Progenitor cell of endocrine pancreas (in vitro differentiated cells): ENCODE measurements around the gene LEAP2. TPM values are rescaled to one million over a fixed set of nuclear protein-coding genes. Genes with fewer than 3 reads are reported as not detected.

ENCODE experiments used
- DNase-seq: peaks from one replicate; pipeline ENCODE4 v3.0.0; 2021; ENCODE audit warnings: low spot score; ENCODE audit not compliant: unreplicated experiment
- H3K27ac Mint-ChIP-seq: 2 replicates; pipeline ENCODE4 v1.8.0; 2021; ENCODE audit warnings: mild to moderate bottlenecking, moderate library complexity, mixed read lengths
- H3K27me3 Mint-ChIP-seq: 2 replicates; pipeline ENCODE4 v1.8.0; 2021; ENCODE audit warnings: mixed read lengths
- H3K36me3 Mint-ChIP-seq: 2 replicates; pipeline ENCODE4 v1.8.0; 2022; ENCODE audit warnings: mixed read lengths; ENCODE audit not compliant: insufficient read depth
- H3K4me1 Mint-ChIP-seq: 2 replicates; pipeline ENCODE4 v1.8.0; 2021; ENCODE audit warnings: low read depth, mixed read lengths
- H3K4me3 Mint-ChIP-seq: 2 replicates; pipeline ENCODE4 v1.8.0; 2021; ENCODE audit warnings: low read depth, mild to moderate bottlenecking, moderate library complexity, mixed read lengths
- H3K9me3 Mint-ChIP-seq: 2 replicates; pipeline ENCODE4 v1.8.0; 2021; ENCODE audit warnings: low read depth, mixed read lengths
- CTCF ChIP-seq: fragments of 200-600 bp; sonication (generic); IDR thresholded peaks from one replicate; pipeline ENCODE4 v1.5.0; 2021; ENCODE audit warnings: antibody characterized with exemption, mild to moderate bottlenecking; ENCODE audit not compliant: unreplicated experiment
- total RNA-seq: library from RNA; stranded (reverse); gene quantifications from 2 replicates; pipeline ENCODE4 v1.2.1, GENCODE V29; 2021

LEAP2 gene
- total RNA-seq, 1 donor from 2014 or later: 1.7 TPM

- H3K27ac Mint-ChIP-seq: no peak overlapping the region
Observed at GRCh38 chr5:132837868-132838267, 35.6 kb upstream of the LEAP2 start.

DNA sequence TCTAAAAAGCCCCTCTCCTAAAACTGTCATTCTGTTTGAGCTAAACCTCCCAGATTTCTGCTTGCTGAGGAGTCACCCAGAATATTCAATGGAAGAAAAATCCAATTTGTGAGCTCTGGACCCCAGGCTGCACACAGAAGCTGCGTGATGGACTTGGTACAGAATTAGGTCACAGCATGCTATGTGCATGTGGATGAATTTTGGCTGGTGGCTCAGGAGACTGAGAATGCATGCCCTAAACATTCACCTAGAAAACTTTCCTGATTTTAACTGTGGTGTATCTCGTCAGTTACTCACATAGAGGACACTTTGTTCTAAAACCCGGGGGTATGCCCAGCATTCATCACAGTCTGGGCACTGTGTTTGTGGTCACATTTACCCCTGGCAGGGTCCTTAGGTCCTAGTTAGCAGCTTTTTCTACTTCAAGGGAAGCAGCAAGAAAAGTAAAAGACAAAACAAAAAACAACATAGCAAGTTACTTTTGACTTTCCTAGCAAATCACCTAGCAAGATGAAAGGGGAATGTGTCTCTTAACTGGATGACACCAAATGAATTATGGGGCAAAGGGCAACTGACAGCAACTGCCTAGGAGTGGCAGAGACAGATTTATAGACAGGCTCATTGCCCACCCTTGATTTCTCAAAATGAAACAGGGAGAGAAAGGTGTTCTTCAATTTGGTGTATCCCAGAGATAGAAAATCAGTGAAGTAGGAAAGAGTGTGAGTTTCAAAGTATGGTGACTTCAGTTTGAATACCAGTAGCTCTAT is 34.8 kb upstream of the LEAP2 start:
- Mint-ChIP-seq H3K27me3 (peaks cover 6% of the 10 kb centered on the region), H3K36me3 (no peaks in the 10 kb centered on the region)
- DNase-seq: no peak

More at GRCh38 chr5:132837868-132838267, 35.6 kb upstream of the LEAP2 start:
- Mint-ChIP-seq H3K9me3 (no peaks in the 10 kb centered on the region), H3K4me3 (no peak overlapping the region), H3K27me3 (peaks cover 6% of the 10 kb centered on the region), H3K36me3 (no peaks in the 10 kb centered on the region), H3K4me1 (peaks cover 6% of the 10 kb centered on the region)
- TF ChIP-seq CTCF: no peak
- no peak for DNase-seq

GRCh38 chr5:132839426-132840301 is 33.8 kb upstream of the LEAP2 start:
- H3K36me3 Mint-ChIP-seq: no peaks in the 10 kb centered on the region
- H3K27ac Mint-ChIP-seq: peak overlapping the region; percentile 17
- no peak for DNase-seq
- no peak for TF ChIP-seq CTCF
- peaks cover 3% of the 10 kb centered on the region for H3K27me3 Mint-ChIP-seq
- H3K9me3 Mint-ChIP-seq: no peaks in the 10 kb centered on the region
- H3K4me3 Mint-ChIP-seq: no peak overlapping the region
- H3K4me1 Mint-ChIP-seq: peaks cover 6% of the 10 kb centered on the region

More for the DNA sequence above, 34.8 kb upstream of the LEAP2 start:
- no peak for TF ChIP-seq CTCF
- peak overlapping the region; percentile 81 for H3K27ac Mint-ChIP-seq
- H3K9me3 Mint-ChIP-seq: no peaks in the 10 kb centered on the region
- peaks cover 6% of the 10 kb centered on the region for H3K4me1 Mint-ChIP-seq
- H3K4me3 Mint-ChIP-seq: no peak overlapping the region

GRCh38 chr5:132840313-132840712 is 33.2 kb upstream of the LEAP2 start:
- TF ChIP-seq CTCF: no peak
- Mint-ChIP-seq H3K36me3 (no peaks in the 10 kb centered on the region), H3K27ac (no peak overlapping the region), H3K27me3 (peaks cover 3% of the 10 kb centered on the region), H3K9me3 (no peaks in the 10 kb centered on the region), H3K4me3 (no peak overlapping the region), H3K4me1 (peaks cover 6% of the 10 kb centered on the region)
- DNase-seq: no peak

DNA sequence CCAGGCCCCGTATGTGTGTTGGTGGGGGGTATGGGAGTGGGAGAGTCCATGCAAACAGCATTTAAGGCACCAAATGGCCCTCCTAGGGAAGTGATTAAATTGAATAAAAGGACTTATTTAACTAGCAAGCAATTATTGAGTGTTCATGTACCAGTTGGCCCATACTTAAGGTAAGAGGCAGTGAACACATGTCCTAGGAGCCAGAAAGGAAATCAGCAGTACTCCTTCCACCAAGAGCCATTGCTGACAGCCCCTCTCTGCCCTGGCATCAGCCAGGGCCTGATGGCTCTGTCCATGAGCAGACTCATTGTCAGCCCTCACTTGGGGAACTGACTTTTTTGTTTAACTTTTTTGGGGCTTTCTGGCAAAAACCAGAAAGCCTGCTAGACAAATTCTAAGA is 32.6 kb upstream of the LEAP2 start:
- H3K4me1 Mint-ChIP-seq: peaks cover 6% of the 10 kb centered on the region
- no peaks in the 10 kb centered on the region for H3K36me3 Mint-ChIP-seq
- peaks cover 3% of the 10 kb centered on the region for H3K27me3 Mint-ChIP-seq
- no peak overlapping the region for H3K4me3 Mint-ChIP-seq
- TF ChIP-seq CTCF: no peak
- H3K9me3 Mint-ChIP-seq: no peaks in the 10 kb centered on the region
- no peak for DNase-seq
- no peak overlapping the region for H3K27ac Mint-ChIP-seq
